Upper lobe of left lung (tissue), 4 donors: ENCODE results near the gene PIP5K1C.

Source experiments
- POLR2A ChIP-seq, 4 donors: fragments of 450-650 bp; IDR thresholded peaks; one replicate each; pipeline ENCODE4 v1.5.1; 2016 to 2017; ENCODE audit warnings: antibody characterized with exemption in 4 of 4, mild to moderate bottlenecking in 2 of 4
- POLR2AphosphoS5 ChIP-seq, 2 donors: sonication (generic); formaldehyde crosslinking; IDR thresholded peaks; one replicate each; pipeline ENCODE4 v1.5.1; 2017; ENCODE audit warnings: antibody characterized with exemption in 2 of 2
- TF ChIP-seq, protein P1 (sequence below), 6 experiments: fragments of 450-650 bp in 4 of 6; fragments of 200-600 bp in 2 of 6; sonication (generic) in 2 of 6; IDR thresholded peaks; one replicate each; pipeline ENCODE4 v1.5.1; 2016 to 2019; ENCODE audit warnings: antibody characterized with exemption in 6 of 6

- TF ChIP-seq, protein P1, sequence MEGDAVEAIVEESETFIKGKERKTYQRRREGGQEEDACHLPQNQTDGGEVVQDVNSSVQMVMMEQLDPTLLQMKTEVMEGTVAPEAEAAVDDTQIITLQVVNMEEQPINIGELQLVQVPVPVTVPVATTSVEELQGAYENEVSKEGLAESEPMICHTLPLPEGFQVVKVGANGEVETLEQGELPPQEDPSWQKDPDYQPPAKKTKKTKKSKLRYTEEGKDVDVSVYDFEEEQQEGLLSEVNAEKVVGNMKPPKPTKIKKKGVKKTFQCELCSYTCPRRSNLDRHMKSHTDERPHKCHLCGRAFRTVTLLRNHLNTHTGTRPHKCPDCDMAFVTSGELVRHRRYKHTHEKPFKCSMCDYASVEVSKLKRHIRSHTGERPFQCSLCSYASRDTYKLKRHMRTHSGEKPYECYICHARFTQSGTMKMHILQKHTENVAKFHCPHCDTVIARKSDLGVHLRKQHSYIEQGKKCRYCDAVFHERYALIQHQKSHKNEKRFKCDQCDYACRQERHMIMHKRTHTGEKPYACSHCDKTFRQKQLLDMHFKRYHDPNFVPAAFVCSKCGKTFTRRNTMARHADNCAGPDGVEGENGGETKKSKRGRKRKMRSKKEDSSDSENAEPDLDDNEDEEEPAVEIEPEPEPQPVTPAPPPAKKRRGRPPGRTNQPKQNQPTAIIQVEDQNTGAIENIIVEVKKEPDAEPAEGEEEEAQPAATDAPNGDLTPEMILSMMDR (IDR thresholded peaks at IDR 0.05) = no peak
- no peak for TF ChIP-seq POLR2A (IDR thresholded peaks at IDR 0.05)
- TF ChIP-seq POLR2AphosphoS5 (IDR thresholded peaks at IDR 0.05) = no peak
These were observed 48.6 kb downstream of the PIP5K1C start for GRCh38 chr19:3651684-3652083.
